ENCODE data around the gene KY. TPM values are rescaled to one million over a fixed set of nuclear protein-coding genes. Genes with fewer than 3 reads are reported as not detected.

Gene KY
- total and polyA plus RNA-seq, 2 donors (not counting 1 experiment from before 2014, with no cell fraction given), result not detected

DNA sequence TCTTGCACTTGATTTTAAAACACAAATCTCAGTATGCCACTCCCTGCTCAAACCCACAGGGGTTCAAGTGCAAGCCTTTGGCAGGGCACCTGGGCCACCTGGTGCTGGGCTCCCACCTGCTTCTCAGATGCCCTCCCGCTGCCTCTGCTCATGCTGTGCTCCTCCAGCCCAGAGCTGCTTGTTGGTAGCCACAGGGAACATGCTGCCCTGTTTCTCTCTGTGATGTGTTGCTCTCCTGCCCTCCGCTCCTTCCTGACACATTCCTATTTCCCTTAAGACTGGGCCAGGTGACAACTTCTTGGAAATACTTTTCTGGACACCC, 27.1 kb upstream of the KY start:
- Histone ChIP-seq H2AFZ (ENCODE audit: insufficient read depth, low read depth, low read length, poor library complexity, severe bottlenecking) (no peak overlapping the region), H4K20me1 (ENCODE audit: control insufficient read depth, insufficient read depth, low read length, poor library complexity, severe bottlenecking) (no peaks in the 10 kb centered on the region), H3K79me2 (ENCODE audit: control insufficient read depth, insufficient read depth, low read length) (no peaks in the 10 kb centered on the region), H3K9me3 (ENCODE audit: control extremely low read depth in 1 of 3, control insufficient read depth in 2 of 3, insufficient read depth in 1 of 3, low read length in 2 of 3) (peaks cover 0 to 13% (median 10%) of the 10 kb centered on the region in 3 donors), H3K27ac (ENCODE audit: low read length in 2 of 2) (no peak overlapping the region), H3K27me3 (replicated peaks in 1 of 4; ENCODE audit: control extremely low read depth in 1 of 4, control insufficient read depth in 3 of 4, insufficient read depth in 4 of 4, low read length in 3 of 4) (no peaks in the 10 kb centered on the region), H3K4me3 (ENCODE audit: control extremely low read depth in 1 of 5, extremely low read depth in 1 of 5, insufficient read depth in 1 of 5, low read depth in 2 of 5, low read length in 4 of 5) (no peak overlapping the region), H3K4me1 (ENCODE audit: control insufficient read depth in 2 of 2, insufficient read depth in 2 of 2, low read length in 2 of 2) (no peaks in the 10 kb centered on the region), H3K4me2 (replicated peaks; ENCODE audit: low read depth, low read length, poor library complexity, severe bottlenecking) (no peak overlapping the region), H3K36me3 (replicated peaks in 1 of 2; ENCODE audit: control extremely low read depth in 1 of 2, control insufficient read depth in 1 of 2, extremely low read depth in 1 of 2, insufficient read depth in 2 of 2, low read length in 1 of 2) (no peaks in the 10 kb centered on the region), H3K9ac (ENCODE audit: low read length) (no peak overlapping the region)
- ChIA-PET CTCF (no interaction called here), POLR2A (no interaction called here)
- no peak overlapping the region for H3K4me3 Mint-ChIP-seq
- intact Hi-C loops (cut with micrococcal nuclease), result no loop called here
- H3K9me3 Mint-ChIP-seq (ENCODE audit: insufficient read depth), result peaks cover 11% of the 10 kb centered on the region
- ATAC-seq (ENCODE audit: low read depth) (no peak), DNase-seq (no peak)
- H3K4me1 Mint-ChIP-seq, result no peaks in the 10 kb centered on the region
- TF ChIP-seq EZH2 (IDR thresholded peaks at IDR 0.05; ENCODE audit: borderline replicate concordance, insufficient read depth, low read depth, low read length, poor library complexity, severe bottlenecking), result no peak
- TF ChIP-seq, protein P1, sequence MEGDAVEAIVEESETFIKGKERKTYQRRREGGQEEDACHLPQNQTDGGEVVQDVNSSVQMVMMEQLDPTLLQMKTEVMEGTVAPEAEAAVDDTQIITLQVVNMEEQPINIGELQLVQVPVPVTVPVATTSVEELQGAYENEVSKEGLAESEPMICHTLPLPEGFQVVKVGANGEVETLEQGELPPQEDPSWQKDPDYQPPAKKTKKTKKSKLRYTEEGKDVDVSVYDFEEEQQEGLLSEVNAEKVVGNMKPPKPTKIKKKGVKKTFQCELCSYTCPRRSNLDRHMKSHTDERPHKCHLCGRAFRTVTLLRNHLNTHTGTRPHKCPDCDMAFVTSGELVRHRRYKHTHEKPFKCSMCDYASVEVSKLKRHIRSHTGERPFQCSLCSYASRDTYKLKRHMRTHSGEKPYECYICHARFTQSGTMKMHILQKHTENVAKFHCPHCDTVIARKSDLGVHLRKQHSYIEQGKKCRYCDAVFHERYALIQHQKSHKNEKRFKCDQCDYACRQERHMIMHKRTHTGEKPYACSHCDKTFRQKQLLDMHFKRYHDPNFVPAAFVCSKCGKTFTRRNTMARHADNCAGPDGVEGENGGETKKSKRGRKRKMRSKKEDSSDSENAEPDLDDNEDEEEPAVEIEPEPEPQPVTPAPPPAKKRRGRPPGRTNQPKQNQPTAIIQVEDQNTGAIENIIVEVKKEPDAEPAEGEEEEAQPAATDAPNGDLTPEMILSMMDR (IDR thresholded peaks at IDR 0.05), result no peak
- 96% methylated on average over 2 of the region's 2 CpGs for WGBS (ENCODE audit: insufficient coverage)
- no peak overlapping the region for H3K27ac Mint-ChIP-seq
- peaks cover 8% of the 10 kb centered on the region for H3K27me3 Mint-ChIP-seq

DNA sequence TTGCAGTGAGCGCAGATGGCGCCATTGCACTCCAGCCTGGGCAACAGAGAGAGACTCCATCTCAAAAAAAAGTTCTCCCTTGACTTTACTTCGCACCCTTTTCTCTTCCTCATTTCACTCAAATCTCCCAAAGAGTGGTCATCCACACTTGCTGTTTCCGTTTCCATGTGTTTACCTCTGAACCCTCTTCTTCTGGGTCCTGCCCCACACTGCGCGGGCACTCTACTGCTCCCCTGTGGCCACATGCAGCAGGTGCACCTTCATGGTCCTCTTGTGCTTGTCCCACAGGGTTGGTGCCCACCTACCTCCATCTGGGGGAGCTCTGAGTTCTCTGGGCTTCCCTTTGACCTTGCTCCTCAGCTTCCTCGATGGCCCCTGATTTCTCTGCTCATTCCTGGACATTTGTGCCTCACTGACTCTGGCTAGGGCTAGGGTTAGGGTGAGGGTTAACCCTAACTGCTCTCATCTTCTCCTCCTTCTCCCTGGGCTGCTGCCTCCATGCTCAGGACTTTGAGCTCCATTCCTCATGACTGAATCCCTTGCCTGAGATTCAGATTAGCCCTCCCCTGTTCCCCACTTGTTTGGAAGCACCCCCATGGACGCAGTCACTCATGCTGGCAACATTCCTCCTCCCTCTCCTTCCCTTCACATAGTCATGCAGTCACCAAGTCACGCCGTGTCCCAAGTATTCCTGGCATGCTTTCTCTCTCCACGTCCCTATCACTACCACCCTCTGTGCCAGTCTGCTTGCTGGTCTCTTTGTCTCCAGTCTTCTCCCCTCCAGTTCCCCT, 26.6 kb upstream of the KY start:
- intact Hi-C loops (cut with micrococcal nuclease), result no loop called here
- no peak overlapping the region for H3K4me3 ChIP-seq (ENCODE audit: control extremely low read depth in 1 of 5, extremely low read depth in 1 of 5, insufficient read depth in 1 of 5, low read depth in 2 of 5, low read length in 4 of 5)
- DNase-seq (no peak), ATAC-seq (ENCODE audit: low read depth) (no peak)
- no peak overlapping the region for H2AFZ ChIP-seq (ENCODE audit: insufficient read depth, low read depth, low read length, poor library complexity, severe bottlenecking)
- ChIA-PET CTCF (no interaction called here), POLR2A (no interaction called here)
- Mint-ChIP-seq H3K4me3 (no peak overlapping the region), H3K27ac (no peak overlapping the region), H3K4me1 (no peaks in the 10 kb centered on the region), H3K27me3 (peaks cover 11% of the 10 kb centered on the region), H3K9me3 (ENCODE audit: insufficient read depth) (peaks cover 15% of the 10 kb centered on the region)
- H3K27me3 ChIP-seq (replicated peaks in 1 of 4; ENCODE audit: control extremely low read depth in 1 of 4, control insufficient read depth in 3 of 4, insufficient read depth in 4 of 4, low read length in 3 of 4), result no peaks in the 10 kb centered on the region
- H3K4me1 ChIP-seq (ENCODE audit: control insufficient read depth in 2 of 2, insufficient read depth in 2 of 2, low read length in 2 of 2), result no peaks in the 10 kb centered on the region
- TF ChIP-seq, protein P1 (IDR thresholded peaks at IDR 0.05), result no peak
- no peak for TF ChIP-seq EZH2 (IDR thresholded peaks at IDR 0.05; ENCODE audit: borderline replicate concordance, insufficient read depth, low read depth, low read length, poor library complexity, severe bottlenecking)
- peaks cover 0 to 13% (median 10%) of the 10 kb centered on the region in 3 donors for H3K9me3 ChIP-seq (ENCODE audit: control extremely low read depth in 1 of 3, control insufficient read depth in 2 of 3, insufficient read depth in 1 of 3, low read length in 2 of 3)
- WGBS (ENCODE audit: insufficient coverage), result 74% methylated on average over 11 of the region's 11 CpGs
- no peaks in the 10 kb centered on the region for H4K20me1 ChIP-seq (ENCODE audit: control insufficient read depth, insufficient read depth, low read length, poor library complexity, severe bottlenecking)
- H3K36me3 ChIP-seq (replicated peaks in 1 of 2; ENCODE audit: control extremely low read depth in 1 of 2, control insufficient read depth in 1 of 2, extremely low read depth in 1 of 2, insufficient read depth in 2 of 2, low read length in 1 of 2), result no peaks in the 10 kb centered on the region
- no peak overlapping the region for H3K4me2 ChIP-seq (replicated peaks; ENCODE audit: low read depth, low read length, poor library complexity, severe bottlenecking)
- H3K27ac ChIP-seq (ENCODE audit: low read length in 2 of 2), result no peak overlapping the region
- H3K9ac ChIP-seq (ENCODE audit: low read length), result no peak overlapping the region
- H3K79me2 ChIP-seq (ENCODE audit: control insufficient read depth, insufficient read depth, low read length), result no peaks in the 10 kb centered on the region

Data from B cell (primary cell).